ENCODE results near the gene TICAM1.
"Not testable (repeated sequence)": the region's sequence is repeated elsewhere in the genome, so short reads cannot be mapped to it uniquely, and the experiment has no call there.

The TICAM1 gene

DNA sequence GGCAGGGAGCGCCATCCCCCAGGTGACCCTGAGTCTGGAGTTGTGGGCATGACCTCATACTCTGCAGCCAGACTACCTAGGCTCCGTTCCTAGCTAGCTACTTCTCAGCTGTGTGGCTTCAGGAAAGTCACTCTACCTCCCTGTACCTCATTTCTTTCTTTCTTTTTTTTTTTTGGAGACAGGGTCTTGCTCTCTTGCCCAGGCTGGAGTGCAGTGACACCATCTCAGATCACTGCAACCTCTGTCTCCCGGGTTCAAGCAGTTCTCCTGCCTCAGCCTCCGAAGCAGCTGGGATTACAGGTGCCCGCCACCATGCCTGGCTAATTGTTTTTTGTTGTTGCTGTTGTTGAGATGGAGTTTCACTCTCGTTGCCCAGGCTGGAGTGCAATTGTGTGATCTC lies 21.0 kb upstream of the TICAM1 start:
- no peak overlapping the region for H3K4me3 ChIP-seq (ENCODE audit: low read depth, low read length)
- no peak for DNase-seq (ENCODE audit: low read depth)
- TF ChIP-seq, protein P1, sequence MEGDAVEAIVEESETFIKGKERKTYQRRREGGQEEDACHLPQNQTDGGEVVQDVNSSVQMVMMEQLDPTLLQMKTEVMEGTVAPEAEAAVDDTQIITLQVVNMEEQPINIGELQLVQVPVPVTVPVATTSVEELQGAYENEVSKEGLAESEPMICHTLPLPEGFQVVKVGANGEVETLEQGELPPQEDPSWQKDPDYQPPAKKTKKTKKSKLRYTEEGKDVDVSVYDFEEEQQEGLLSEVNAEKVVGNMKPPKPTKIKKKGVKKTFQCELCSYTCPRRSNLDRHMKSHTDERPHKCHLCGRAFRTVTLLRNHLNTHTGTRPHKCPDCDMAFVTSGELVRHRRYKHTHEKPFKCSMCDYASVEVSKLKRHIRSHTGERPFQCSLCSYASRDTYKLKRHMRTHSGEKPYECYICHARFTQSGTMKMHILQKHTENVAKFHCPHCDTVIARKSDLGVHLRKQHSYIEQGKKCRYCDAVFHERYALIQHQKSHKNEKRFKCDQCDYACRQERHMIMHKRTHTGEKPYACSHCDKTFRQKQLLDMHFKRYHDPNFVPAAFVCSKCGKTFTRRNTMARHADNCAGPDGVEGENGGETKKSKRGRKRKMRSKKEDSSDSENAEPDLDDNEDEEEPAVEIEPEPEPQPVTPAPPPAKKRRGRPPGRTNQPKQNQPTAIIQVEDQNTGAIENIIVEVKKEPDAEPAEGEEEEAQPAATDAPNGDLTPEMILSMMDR (IDR thresholded peaks at IDR 0.05; ENCODE audit: low read depth, low read length) = no peak
- no peak for TF ChIP-seq MYC (IDR thresholded peaks at IDR 0.05; ENCODE audit: low read depth, low read length)
- TF ChIP-seq, protein P2, sequence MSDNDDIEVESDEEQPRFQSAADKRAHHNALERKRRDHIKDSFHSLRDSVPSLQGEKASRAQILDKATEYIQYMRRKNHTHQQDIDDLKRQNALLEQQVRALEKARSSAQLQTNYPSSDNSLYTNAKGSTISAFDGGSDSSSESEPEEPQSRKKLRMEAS (IDR thresholded peaks at IDR 0.05; ENCODE audit: low read depth, low read length) = no peak
- no peak for TF ChIP-seq POLR2A (IDR thresholded peaks at IDR 0.05; ENCODE audit: extremely low read depth, insufficient read length)

DNA sequence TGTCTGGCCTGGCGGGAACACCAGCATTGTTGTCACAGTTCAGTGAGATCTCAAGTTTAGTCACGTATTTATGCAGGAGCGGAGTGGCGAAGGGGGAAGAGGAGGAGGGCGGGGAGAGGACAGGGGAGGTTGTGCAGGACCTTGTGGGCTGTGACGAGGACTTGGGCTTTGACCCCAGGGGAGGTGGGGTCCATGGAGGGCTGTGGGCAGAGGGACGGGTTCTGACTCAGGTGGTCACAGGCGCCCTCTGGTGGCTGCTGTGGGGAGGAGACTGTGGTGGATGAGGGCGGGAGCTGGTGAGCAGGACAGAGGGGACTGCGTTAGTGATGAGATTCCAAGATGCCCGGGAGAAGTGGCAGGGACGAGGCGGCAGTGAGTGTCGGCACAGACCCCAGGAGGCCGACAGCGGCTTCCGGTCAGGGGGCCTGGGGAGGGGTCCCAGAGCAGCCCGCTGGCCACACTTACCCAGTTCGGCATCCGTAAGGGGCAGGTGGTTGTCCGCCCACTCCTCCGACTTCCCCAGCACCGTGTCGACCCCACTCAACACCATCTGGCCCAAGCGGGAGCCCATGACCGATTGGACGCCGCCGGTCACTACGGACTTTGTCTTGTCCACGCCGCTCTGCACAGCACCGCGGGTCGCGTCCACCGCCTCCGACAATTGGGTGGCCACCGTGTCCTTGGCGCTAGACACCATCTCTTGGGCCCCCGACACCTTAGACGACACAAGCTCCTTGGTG lies 20.2 kb upstream of the TICAM1 start:
- H3K4me3 ChIP-seq (ENCODE audit: low read depth, low read length) = no peak overlapping the region
- peak; percentile 55 for DNase-seq (ENCODE audit: low read depth)
- TF ChIP-seq, protein P1 (IDR thresholded peaks at IDR 0.05; ENCODE audit: low read depth, low read length) = peak; percentile 66
- TF ChIP-seq, protein P2 (IDR thresholded peaks at IDR 0.05; ENCODE audit: low read depth, low read length) = no peak

DNA sequence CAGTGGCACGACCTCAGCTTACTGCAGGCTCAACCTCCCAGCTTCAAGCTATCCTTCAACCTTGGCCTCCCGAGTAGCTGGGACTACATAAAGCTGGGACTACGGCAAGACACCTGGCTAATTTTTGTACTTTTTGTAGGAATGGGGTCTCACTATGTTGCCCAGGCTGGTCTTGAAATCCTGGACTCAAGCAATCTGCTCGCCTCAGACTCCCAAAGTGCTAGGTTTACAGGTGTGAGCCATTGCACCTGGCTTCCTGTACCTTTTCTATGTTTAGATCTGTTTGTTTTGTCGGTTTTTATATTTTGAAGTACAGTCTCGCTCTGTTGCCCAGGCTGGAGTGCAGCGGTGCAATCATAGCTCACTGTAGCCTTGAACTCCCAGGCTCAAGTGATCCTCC lies 17.5 kb upstream of the TICAM1 start:
- H3K4me3 ChIP-seq (ENCODE audit: low read depth, low read length) = no peak overlapping the region
- TF ChIP-seq POLR2A (IDR thresholded peaks at IDR 0.05; ENCODE audit: extremely low read depth, insufficient read length) (no peak), MYC (IDR thresholded peaks at IDR 0.05; ENCODE audit: low read depth, low read length) (no peak)
- TF ChIP-seq, protein P1 (IDR thresholded peaks at IDR 0.05; ENCODE audit: low read depth, low read length) = no peak
- TF ChIP-seq, protein P2 (IDR thresholded peaks at IDR 0.05; ENCODE audit: low read depth, low read length) = no peak
- no peak for DNase-seq (ENCODE audit: low read depth)

DNA sequence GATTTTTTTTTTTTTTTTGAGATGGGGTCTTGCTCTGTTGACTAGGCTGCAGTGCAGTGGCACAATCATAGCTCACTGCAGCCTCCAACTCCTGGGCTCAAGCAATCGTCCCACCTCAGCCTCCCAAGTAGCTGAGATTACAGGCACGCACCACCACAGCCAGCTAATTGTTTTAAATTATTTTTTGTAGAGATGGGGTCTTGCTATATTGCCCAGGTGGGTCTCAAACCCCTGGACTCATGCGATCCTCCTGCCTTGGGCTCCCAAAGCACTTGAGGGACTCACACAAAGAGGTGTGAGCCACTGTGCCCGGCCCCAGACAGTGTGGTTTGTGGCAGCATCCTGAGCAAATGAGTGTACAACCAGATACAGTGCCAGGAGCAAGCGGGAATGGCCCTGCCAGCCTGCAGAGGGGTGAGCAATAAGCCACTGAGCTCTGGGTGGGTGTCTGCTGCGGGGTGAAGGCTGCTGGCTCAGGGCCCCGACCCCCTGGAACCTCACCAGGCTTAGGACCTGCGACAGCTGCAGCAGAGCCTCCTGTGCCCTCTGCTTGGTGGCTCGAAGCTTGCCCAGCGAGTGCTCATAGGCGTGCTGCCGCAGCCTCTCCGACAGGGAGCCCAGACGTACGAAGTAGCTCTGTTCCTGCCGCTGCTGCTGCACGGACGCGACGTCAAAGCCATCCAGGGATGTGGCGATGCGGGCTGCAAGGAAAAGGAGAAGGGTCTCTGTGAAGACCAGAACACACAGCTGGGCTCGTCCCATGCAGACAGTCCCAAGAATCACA lies 15.9 kb upstream of the TICAM1 start:
- no peak for DNase-seq (ENCODE audit: low read depth)
- TF ChIP-seq, protein P1 (IDR thresholded peaks at IDR 0.05; ENCODE audit: low read depth, low read length) = no peak
- TF ChIP-seq MYC (IDR thresholded peaks at IDR 0.05; ENCODE audit: low read depth, low read length) (no peak), POLR2A (IDR thresholded peaks at IDR 0.05; ENCODE audit: extremely low read depth, insufficient read length) (no peak)
- TF ChIP-seq, protein P2 (IDR thresholded peaks at IDR 0.05; ENCODE audit: low read depth, low read length) = no peak
- no peak overlapping the region for H3K4me3 ChIP-seq (ENCODE audit: low read depth, low read length)

DNA sequence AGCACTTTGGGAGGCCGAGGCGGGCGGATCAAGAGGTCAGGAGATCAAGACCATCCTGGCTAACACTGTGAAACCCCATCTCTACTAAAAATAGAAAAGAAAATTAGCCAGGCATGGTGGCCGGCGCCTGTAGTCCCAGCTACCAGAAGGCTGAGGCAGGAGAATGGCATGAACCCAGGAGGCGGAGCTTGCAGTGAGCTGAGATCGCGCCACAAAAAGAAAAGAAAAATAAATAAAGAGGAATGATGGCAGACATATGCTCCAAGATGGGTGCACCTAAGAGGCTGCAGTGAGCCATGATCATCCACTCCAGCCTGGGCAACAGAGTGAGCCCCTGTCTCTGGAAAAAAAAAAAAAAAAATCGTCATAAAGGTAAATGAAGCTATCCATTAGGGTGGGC lies 14.5 kb upstream of the TICAM1 start:
- H3K4me3 ChIP-seq (ENCODE audit: low read depth, low read length); DNase-seq (ENCODE audit: low read depth): not testable (repeated sequence)

DNA sequence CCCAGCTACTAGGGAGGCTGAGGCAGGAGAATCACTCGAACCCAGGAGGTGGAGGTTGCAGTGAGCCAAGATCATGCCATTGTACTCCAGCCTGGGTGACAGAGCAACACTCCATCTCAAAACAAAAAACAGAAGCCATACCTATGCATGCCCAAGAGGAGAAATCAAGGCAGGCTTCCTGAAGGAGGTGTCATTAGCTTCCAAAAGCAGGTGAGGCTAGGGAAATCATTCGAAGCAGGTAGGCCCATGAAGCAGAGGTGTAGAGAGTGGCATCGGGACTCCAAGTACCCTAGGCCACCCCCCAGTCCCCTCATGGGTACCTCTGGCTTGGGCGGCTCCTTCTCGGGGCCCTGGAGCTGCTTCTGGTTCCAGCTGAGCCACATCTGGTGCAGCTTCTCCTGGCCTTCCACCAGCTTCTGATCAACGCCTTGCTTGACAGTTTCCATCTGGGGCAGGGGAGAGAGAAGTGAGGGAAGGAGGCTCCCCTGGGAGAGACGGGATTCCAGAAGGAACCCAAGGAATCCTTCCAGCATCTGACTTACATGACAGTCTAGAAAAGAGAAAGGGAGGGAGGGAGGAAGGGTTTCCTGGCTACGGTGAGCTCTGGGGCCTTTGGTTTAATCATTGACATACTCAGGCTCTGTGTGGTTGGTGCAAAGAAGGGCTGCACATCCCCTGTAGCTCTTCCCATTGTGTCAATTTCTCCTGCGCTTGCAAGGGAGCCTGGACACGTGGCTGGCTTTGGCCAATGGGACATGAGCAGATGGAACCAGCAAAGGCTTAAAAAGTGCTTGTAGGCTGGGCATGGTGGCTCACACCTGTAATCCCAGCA lies 13.1 kb upstream of the TICAM1 start:
- TF ChIP-seq, protein P2 (IDR thresholded peaks at IDR 0.05; ENCODE audit: low read depth, low read length) = no peak
- TF ChIP-seq POLR2A (IDR thresholded peaks at IDR 0.05; ENCODE audit: extremely low read depth, insufficient read length) (no peak), MYC (IDR thresholded peaks at IDR 0.05; ENCODE audit: low read depth, low read length) (no peak)
- TF ChIP-seq, protein P1 (IDR thresholded peaks at IDR 0.05; ENCODE audit: low read depth, low read length) = no peak
- H3K4me3 ChIP-seq (ENCODE audit: low read depth, low read length) = no peak overlapping the region
- no peak for DNase-seq (ENCODE audit: low read depth)

Measured in NB4 (cell line).